ENCODE results near the gene CARS2. TPM values are rescaled to one million over a fixed set of nuclear protein-coding genes. Genes with fewer than 3 reads are reported as not detected.

CARS2 gene
- total and polyA plus RNA-seq, 2 of the 8 experiments (the other 6 are each of a cell fraction or from before 2014, with no cell fraction given): 47.7 to 55.9 TPM

DNA sequence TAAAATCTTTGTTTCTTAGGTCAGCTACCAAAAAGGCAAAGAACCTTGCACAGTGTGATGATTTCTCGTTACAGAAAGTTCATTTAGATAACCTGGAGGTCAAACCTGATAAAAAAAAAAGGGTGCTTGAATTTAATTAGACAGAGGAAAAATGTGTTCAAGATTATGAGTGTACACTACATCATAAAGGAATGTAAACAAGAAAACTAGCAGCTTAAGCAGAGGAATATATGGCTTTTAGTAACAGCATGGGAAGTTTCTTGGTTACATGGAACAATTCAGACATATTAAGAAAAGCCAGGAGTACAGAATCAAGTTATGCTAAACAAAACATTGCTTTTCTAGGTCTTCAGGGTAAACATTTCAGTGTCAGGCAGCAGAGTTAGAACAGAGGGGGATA, 40.5 kb upstream of the CARS2 start (continued):
- TF ChIP-seq, protein P1, sequence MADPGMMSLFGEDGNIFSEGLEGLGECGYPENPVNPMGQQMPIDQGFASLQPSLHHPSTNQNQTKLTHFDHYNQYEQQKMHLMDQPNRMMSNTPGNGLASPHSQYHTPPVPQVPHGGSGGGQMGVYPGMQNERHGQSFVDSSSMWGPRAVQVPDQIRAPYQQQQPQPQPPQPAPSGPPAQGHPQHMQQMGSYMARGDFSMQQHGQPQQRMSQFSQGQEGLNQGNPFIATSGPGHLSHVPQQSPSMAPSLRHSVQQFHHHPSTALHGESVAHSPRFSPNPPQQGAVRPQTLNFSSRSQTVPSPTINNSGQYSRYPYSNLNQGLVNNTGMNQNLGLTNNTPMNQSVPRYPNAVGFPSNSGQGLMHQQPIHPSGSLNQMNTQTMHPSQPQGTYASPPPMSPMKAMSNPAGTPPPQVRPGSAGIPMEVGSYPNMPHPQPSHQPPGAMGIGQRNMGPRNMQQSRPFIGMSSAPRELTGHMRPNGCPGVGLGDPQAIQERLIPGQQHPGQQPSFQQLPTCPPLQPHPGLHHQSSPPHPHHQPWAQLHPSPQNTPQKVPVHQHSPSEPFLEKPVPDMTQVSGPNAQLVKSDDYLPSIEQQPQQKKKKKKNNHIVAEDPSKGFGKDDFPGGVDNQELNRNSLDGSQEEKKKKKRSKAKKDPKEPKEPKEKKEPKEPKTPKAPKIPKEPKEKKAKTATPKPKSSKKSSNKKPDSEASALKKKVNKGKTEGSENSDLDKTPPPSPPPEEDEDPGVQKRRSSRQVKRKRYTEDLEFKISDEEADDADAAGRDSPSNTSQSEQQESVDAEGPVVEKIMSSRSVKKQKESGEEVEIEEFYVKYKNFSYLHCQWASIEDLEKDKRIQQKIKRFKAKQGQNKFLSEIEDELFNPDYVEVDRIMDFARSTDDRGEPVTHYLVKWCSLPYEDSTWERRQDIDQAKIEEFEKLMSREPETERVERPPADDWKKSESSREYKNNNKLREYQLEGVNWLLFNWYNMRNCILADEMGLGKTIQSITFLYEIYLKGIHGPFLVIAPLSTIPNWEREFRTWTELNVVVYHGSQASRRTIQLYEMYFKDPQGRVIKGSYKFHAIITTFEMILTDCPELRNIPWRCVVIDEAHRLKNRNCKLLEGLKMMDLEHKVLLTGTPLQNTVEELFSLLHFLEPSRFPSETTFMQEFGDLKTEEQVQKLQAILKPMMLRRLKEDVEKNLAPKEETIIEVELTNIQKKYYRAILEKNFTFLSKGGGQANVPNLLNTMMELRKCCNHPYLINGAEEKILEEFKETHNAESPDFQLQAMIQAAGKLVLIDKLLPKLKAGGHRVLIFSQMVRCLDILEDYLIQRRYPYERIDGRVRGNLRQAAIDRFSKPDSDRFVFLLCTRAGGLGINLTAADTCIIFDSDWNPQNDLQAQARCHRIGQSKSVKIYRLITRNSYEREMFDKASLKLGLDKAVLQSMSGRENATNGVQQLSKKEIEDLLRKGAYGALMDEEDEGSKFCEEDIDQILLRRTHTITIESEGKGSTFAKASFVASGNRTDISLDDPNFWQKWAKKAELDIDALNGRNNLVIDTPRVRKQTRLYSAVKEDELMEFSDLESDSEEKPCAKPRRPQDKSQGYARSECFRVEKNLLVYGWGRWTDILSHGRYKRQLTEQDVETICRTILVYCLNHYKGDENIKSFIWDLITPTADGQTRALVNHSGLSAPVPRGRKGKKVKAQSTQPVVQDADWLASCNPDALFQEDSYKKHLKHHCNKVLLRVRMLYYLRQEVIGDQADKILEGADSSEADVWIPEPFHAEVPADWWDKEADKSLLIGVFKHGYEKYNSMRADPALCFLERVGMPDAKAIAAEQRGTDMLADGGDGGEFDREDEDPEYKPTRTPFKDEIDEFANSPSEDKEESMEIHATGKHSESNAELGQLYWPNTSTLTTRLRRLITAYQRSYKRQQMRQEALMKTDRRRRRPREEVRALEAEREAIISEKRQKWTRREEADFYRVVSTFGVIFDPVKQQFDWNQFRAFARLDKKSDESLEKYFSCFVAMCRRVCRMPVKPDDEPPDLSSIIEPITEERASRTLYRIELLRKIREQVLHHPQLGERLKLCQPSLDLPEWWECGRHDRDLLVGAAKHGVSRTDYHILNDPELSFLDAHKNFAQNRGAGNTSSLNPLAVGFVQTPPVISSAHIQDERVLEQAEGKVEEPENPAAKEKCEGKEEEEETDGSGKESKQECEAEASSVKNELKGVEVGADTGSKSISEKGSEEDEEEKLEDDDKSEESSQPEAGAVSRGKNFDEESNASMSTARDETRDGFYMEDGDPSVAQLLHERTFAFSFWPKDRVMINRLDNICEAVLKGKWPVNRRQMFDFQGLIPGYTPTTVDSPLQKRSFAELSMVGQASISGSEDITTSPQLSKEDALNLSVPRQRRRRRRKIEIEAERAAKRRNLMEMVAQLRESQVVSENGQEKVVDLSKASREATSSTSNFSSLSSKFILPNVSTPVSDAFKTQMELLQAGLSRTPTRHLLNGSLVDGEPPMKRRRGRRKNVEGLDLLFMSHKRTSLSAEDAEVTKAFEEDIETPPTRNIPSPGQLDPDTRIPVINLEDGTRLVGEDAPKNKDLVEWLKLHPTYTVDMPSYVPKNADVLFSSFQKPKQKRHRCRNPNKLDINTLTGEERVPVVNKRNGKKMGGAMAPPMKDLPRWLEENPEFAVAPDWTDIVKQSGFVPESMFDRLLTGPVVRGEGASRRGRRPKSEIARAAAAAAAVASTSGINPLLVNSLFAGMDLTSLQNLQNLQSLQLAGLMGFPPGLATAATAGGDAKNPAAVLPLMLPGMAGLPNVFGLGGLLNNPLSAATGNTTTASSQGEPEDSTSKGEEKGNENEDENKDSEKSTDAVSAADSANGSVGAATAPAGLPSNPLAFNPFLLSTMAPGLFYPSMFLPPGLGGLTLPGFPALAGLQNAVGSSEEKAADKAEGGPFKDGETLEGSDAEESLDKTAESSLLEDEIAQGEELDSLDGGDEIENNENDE (IDR thresholded peaks at IDR 0.05; ENCODE audit: insufficient replicate concordance, low read length): no peak
- TF ChIP-seq POLR2A (IDR thresholded peaks at IDR 0.05; ENCODE audit: control extremely low read depth in 1 of 2, low read depth in 2 of 2, low read length in 2 of 2) (no peak), KDM5A (IDR thresholded peaks at IDR 0.05; ENCODE audit: low read length) (no peak), MAFK (IDR thresholded peaks at IDR 0.05; ENCODE audit: low read depth, low read length) (no peak), SIN3A (conservative IDR thresholded peaks at IDR 0.05 in 1 of 2, IDR thresholded peaks at IDR 0.05 in 1 of 2; ENCODE audit: low read depth in 1 of 2, low read length in 2 of 2) (no peak), NANOG (IDR thresholded peaks at IDR 0.05; ENCODE audit: insufficient read depth, low read depth, low read length, poor library complexity, severe bottlenecking) (no peak)
- TF ChIP-seq, protein P2, sequence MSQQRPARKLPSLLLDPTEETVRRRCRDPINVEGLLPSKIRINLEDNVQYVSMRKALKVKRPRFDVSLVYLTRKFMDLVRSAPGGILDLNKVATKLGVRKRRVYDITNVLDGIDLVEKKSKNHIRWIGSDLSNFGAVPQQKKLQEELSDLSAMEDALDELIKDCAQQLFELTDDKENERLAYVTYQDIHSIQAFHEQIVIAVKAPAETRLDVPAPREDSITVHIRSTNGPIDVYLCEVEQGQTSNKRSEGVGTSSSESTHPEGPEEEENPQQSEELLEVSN (IDR thresholded peaks at IDR 0.05): no peak

Data from H1 (cell line).